GM21423 (cell line): ENCODE results near the gene RGS12.

Experiments
- ATAC-seq: cut with Tn5 transposase; IDR thresholded peaks from one replicate; pipeline ENCODE4 v1.9.1; 2021; ENCODE audit warnings: mild to moderate bottlenecking, moderate library complexity; ENCODE audit not compliant: unreplicated experiment

RGS12 gene

DNA sequence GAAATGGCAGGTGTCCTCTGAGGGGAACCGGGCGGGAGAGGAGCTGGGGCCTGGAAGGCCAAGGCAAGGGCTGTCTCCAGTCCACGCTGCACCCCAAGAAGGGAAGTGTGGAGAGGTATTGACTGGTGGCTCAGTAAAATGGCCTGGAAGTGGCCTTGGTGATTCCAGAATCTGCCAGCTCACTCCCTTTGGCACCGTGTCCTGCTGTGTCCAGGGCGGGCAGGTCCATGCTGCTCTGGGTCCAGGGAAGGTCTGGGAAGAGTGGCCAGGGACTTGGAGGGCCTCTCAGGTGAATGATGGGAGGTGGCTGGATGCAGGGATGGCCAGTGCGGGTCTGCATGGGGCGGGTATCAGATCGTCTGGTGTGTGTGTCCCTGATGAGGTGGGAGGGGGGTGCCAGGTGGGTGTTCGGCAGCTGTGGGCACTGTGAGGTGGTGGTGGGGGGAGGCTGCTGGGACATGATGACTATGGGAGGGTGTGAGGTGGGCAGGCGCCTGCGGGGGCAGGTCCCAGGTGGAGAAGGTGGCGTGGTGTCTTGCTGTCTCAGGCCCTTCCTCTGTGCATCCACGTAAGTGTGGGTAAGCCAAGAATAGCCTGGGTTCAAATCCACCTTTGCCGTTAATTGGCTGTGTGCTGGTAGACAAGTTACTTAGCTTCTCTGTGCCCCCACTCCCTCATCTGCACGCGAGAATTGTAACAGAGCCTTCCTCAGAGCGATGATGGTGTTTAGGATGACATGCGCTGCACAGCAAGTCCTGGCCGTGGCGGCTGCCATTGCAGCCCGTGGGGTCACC, 17.7 kb downstream of the RGS12 start:
- no peak for ATAC-seq

DNA sequence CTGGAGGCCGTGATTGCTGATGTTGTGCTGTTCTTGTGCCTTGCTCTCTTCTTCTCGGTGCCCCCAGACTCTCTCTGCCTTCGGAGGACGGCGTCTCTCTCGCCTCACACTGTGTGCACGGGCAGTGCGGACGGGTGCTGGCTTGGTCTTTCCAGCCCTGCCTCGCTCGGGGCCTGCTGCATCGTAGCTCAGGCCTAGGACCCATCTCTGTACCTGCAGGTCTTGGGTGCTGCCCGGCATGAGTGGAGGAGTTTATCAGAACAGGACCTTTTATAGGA, 18.2 kb downstream of the RGS12 start:
- ATAC-seq: no peak

DNA sequence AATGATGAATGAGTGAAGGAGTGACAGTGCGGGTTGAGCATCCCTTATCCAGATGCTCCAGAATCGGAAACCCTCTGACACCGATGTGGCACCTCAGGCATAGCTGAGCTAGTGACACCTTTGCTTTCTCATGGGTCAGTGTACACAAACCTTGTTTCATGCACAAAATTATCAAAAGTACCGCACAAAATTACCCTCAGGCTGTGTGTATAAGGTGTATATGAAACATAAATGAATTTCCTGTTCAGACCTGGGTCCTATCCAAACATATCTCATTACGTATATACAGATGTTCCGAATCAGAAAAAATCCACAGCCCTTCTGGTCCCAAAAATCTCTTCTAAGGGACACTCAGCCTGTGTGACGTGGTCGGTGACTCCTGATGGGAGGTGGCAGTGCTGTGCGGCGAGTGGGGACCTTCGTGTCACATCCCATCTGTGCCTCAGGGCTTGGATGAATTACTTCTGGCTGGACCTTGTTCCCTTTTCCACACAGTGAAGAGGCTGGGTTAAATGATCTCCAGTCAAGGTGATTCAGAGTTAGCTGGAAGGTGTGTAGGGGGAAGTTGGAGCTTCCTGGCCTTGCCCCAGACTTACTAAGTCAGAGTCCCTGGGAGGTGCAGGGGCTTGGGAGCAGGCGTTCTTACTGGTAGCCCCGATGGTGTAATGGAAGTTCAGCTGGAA, 18.8 kb downstream of the RGS12 start:
- no peak for ATAC-seq

DNA sequence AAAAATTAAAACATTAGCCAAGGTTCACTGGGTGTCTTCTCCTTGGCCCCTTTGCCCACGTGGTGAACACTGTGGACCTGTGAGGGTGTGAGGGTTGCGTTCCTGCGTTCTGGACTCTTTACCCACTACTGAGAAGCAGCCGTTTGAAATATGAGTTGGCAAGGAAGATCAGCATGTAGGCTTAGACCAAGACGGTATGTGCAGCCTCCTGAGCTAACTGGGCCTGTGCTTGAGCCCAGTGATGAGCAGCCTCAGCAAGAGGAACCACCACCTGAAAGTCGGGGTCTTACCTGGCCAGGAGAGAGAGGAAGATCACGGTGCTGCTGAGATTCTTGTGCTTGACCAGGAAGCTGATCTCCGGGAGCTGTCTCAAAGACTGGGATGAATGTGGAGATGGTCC, 19.5 kb downstream of the RGS12 start:
- ATAC-seq: no peak

DNA sequence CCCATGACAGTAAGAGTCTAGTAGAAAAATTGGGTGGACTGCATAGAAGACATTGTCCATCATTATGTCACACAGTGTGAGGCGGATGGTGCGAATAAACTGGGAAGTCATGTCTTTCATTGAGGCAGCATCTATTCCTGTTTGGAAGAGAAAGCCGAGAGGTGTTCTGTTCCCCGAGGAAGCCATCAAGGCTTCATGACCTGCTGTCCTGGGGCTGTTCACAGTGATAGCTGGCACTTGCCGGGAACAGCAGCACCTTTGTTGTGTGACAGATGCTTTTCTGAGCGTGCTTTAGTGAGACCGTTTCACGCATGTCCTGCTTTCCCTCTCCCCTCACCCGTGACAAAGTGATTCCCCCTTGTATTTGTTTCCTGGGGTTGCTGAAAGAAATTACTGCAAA, 20.3 kb downstream of the RGS12 start:
- no peak for ATAC-seq

- ATAC-seq: no peak
These were observed 20.9 kb downstream of the RGS12 start for GRCh38 chr4:3313556-3314228.

GRCh38 chr4:3314706-3315260, 22.0 kb downstream of the RGS12 start:
- ATAC-seq: no peak

DNA sequence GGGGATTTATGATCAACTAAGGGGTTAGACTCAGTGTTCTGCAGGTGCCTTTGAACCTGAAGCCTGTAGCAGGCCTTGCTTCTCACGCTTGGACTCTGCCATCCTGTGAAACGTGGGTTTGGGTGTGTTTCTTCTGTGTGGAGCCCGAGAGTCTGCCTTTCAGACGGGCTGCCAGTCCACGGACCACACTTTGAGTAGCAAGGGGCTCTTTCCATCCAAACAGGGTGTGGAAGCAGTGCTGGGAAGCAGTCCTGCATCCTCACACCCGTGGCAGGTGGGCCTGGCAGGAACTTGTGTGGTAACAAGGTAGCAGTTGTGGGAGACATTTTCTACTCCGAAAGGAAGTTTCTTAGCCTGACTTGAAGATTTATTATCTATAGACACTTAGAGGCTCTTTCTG, 22.7 kb downstream of the RGS12 start:
- no peak for ATAC-seq

- ATAC-seq: no peak
These were observed 23.3 kb downstream of the RGS12 start for GRCh38 chr4:3316146-3316545.

DNA sequence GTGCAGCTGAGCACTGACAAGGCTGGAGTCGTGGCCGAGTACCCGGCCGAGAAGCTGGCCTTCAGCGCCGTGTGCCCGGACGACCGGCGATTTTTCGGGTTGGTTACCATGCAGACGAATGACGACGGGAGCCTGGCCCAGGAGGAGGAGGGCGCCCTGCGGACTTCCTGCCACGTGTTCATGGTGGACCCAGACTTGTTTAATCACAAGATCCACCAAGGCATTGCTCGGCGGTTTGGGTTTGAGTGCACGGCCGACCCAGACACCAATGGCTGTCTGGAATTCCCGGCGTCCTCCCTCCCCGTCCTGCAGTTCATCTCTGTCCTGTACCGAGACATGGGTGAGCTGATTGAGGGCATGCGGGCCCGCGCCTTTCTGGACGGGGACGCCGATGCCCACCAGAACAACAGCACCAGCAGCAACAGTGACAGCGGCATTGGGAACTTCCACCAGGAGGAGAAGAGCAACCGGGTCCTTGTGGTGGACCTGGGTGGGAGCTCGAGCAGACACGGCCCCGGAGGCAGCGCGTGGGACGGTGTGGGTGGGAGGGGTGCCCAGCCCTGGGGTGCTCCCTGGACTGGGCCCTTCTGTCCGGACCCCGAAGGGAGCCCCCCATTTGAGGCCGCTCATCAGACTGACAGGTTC, 24.3 kb downstream of the RGS12 start:
- no peak for ATAC-seq

DNA sequence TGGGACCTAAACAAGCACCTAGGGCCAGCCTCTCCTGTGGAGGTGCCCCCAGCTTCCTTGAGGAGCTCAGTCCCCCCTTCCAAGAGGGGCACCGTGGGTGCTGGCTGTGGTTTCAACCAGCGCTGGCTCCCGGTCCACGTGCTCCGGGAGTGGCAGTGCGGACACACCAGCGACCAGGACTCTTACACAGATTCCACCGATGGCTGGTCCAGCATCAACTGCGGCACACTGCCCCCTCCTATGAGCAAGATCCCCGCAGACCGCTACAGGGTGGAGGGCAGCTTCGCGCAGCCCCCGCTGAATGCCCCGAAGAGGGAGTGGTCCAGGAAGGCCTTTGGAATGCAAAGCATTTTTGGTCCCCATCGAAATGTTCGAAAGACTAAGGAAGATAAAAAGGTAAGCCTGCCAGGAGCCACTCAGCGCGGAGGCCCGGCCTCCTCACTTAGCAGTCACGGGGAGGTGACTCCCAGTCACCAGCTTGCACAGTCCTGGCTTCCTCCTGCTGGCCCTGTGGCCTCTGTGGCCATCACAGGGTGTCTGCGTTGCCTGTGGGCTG, 24.9 kb downstream of the RGS12 start:
- no peak for ATAC-seq

DNA sequence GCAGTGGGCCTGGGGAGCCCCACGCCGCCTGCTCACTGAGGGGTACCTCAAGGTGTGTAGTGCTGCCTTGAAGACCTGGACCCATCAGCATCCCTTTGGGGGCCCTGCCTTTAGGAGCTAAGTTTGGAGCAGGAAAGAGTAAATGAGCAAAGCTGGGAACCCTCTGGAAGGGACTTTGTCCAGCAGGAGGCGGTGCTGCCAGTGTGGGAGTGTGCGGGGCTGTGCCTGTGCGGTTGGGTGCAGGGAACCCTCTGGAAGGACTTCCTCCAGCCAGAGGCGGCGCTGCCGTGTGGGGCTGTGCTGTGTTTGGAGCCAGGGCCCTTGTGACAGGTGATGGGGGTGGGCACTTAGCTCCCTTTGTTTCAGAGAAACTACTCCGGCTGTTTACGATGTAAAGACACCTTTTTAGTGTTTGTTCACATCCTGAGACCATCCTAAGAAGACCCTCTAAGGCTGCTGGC, 25.8 kb downstream of the RGS12 start:
- no peak for ATAC-seq

DNA sequence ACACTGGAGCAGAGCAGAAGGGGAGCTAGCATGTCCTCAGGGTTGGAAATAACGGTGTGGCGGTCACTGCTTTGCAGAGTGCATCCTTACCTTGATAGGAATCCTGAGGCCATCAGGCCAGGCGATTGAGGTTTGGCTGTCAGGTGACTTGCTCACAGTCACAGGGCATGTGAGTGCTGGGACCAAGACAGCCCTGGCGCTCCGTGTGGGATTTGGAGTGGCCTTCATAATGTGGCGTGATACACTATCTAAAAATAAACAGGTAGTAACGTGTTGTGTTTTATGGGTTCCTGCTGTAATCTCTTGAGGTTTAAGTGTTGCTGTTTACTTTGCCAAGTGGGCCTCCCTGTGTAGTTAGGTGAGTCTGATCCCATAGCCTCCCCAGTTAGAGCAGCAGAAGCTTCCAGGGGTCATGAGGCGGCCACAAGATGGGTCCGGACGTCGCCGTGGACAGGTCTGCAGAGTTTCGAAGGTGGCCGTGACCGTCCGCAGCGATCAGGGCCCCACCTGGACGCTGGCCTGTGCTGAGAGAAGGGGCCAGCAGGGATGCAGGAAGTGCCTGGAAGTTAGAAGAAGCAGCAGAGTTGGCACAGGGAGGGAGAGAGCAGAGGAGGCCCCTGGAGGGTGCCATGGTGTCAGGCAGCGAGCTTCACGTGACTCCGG, 27.7 kb downstream of the RGS12 start:
- ATAC-seq: no peak

- ATAC-seq: no peak
These were observed 28.6 kb downstream of the RGS12 start for GRCh38 chr4:3321295-3321889.

DNA sequence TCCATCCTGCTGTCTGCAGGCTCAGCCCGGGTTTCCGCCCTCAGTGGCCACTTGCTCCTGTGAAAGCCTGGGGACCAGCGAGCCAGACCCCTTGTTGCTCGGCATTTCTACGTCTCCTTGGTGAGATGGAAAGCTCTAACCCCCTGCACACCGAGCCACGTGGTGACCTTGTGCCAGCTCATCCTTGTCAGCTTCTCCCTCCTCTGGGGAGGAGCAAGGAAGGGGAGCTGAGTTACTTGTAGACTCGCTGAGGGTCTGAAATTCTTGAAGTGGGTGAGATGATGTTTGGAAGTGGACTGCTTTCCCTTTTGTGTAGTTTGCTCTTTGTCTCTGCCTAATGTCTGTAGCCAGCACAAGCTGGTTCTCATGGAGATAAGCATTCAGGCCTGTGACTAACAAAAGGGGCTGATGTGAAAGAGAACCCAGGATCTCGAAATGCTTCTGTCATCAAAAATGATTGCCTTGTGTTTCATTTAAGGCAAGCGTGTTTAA, 29.3 kb downstream of the RGS12 start:
- no peak for ATAC-seq

DNA sequence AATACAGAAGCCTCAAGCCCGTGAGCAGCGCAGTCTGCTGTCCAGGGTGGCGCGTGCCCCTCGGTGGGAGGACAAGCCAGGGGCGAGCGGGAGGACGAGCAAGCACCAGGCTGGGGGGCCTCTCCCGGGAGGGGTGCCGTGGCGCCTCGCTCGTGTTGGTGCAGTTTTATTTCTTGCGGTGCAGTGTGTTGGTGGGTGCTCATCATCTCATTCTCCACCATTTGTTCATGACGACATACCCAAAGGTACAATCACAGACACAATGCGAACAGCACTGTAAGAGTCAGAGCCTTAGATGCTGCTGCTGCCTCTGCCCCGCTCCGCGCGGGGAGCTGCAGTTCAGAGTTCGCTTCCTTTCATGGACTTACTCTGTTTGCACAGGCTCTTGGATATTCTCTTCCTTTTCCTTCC, 30.3 kb downstream of the RGS12 start:
- ATAC-seq: no peak

- no peak for ATAC-seq
These were observed 31.4 kb downstream of the RGS12 start for GRCh38 chr4:3324093-3324815.

DNA sequence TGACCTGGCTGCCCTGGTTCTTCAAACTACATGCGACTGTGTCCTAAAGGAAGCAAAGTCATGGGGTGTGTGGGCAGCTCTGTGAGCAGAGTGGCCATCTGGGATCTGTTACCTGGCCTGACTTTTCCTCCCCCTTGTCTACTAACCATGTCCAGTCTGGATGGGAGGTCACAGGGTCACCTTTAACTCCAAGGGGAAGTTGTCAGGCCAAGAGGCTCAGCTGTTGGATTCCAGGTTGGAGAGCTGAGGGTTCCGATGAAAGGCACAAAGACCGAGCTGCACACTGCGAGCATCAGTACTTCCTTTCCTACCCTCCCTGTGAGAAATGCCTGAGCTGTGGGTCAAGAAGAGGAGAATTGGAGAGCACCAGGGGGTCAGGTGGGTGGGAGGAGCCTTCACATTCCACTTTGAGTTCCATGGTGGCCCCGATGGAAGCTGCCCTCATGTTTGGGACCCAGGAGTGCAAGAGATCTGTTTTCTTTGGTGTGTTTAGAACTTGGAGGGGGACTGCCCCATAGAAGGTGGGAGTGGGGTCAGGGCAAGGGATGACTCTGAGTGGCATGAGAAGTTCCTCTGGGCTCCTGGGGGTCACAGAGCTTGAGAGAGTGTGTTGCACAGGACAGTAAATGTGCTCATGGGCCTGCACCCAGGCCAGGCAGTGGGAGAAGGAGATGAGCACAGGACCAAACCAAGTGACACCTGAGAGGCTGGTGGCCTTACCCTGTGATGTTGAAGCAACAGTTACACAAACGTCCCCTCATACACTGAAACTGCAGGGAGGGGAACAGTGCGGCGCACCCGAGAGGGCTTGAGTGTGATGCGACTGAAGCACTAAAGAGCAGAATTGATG, 36.2 kb downstream of the RGS12 start:
- no peak for ATAC-seq
